Adrenal gland (tissue), 12 donors: ENCODE data around the gene PIP5K1C. TPM values are rescaled to one million over a fixed set of nuclear protein-coding genes. Genes with fewer than 3 reads are reported as not detected.
A peak's percentile ranks its signal among the peaks of the same experiment; 100 is the strongest.

Experiments used
- DNase-seq, 7 donors: peaks; one replicate each; pipeline ENCODE4 v3.0.0-alpha.2; 2019 to 2020
- H3K27ac ChIP-seq, 5 donors: fragments of 200-600 bp; sonication (generic) in 4 of 5; 1 replicate in 3 of 5; 2 replicates in 2 of 5; pipeline versions ENCODE4 v1.5.1 to v1.8.0; 2016 to 2020; ENCODE audit warnings: mild to moderate bottlenecking in 1 of 5
- H3K27me3 ChIP-seq: fragments of 200-600 bp; 2 replicates; pipeline ENCODE4 v1.8.0; 2021
- H3K36me3 ChIP-seq, 2 donors: fragments of 200-600 bp; replicated peaks in 1 of 2; 1 replicate in 1 of 2; 2 replicates in 1 of 2; pipeline versions ENCODE4 v1.5.1 to v1.8.0; 2018 to 2022
- H3K4me1 ChIP-seq, 2 donors: fragments of 200-600 bp; replicated peaks in 1 of 2; 1 replicate in 1 of 2; 2 replicates in 1 of 2; pipeline versions ENCODE4 v1.5.1 to v1.8.0; 2018 to 2021
- H3K4me3 ChIP-seq, 4 donors: fragments of 200-600 bp; sonication (generic) in 3 of 4; one replicate each; pipeline ENCODE4 v1.5.1; 2016 to 2018
- H3K9me3 ChIP-seq, 3 donors: fragments of 200-600 bp; sonication (generic) in 1 of 3; replicated peaks in 1 of 3; 1 replicate in 2 of 3; 2 replicates in 1 of 3; pipeline versions ENCODE4 v1.5.1 to v1.8.0; 2016 to 2021
- CTCF ChIP-seq, 6 experiments: fragments of 450-650 bp in 4 of 6; fragments of 200-600 bp in 2 of 6; sonication (generic) in 1 of 6; IDR thresholded peaks; 1 replicate in 5 of 6; 2 replicates in 1 of 6; pipeline versions ENCODE4 v1.5.1 to v1.8.0; 2016 to 2021; ENCODE audit warnings: antibody characterized with exemption in 6 of 6, mild to moderate bottlenecking in 2 of 6, moderate library complexity in 1 of 6
- POLR2A ChIP-seq, 2 donors: fragments of 450-650 bp; IDR thresholded peaks; one replicate each; pipeline ENCODE4 v1.6.1; 2017; ENCODE audit warnings: antibody characterized with exemption in 2 of 2, mild to moderate bottlenecking in 2 of 2, moderate library complexity in 1 of 2
- whole genome bisulfite sequencing, 4 donors: extraction: QIAGEN DNeasy Blood & Tissue Kit in 2 of 4; methylation state at CpG; one replicate each; pipeline versions ENCODE4 v1.1.5 to v1.1.7; 2013 to 2017; 5-methylcytosine and 5-hydroxymethylcytosine counted together
- intact Hi-C, 2 donors: fragments of 100-400 bp; cut with DNase I; formaldehyde crosslinking; loops; one replicate each; pipeline versions ENCODE4 v1.14.1 to v1.15.0; 2022 to 2023
- polyA plus RNA-seq, 3 donors: library from polyadenylated mRNA; stranded (reverse); fragments of 200-250 nt in 2 of 3; fragments of 350-450 nt in 1 of 3; fragmentation: Illumina TruSeq in 1 of 3; extraction: RNeasy Lipid Tissue Mini Kit (QIAGEN cat#74804) in 1 of 3; gene quantifications; one replicate each; pipeline ENCODE4 v1.2.3, GENCODE V29; 2013 to 2014
- total RNA-seq, 9 donors: library from RNA; depleted of rRNA in 4 of 9; stranded (reverse); fragments of >200 nt in 4 of 9; fragments of 120-200 nt in 1 of 9; fragmentation: NEBNext Ultra II Directional in 1 of 9; extraction: Animal tissue kit (Norgen Biotek cat#: 25700) in 1 of 9; gene quantifications; one replicate each; pipeline versions ENCODE4 v1.1.0 to v1.2.4, GENCODE V29; 2013 to 2023
- donor health status: healthy with polysubstance abuse.
- donor health status: Bipolar disorder and iron deficiency.
- donor health status: DM: yes; HTN: yes; CAD: no.
- donor health status: DM: no; HTN: no; CAD: no.
- donor health status: DM: no; HTN: no; CAD: no.
- donor health status: DM: yes; HTN: yes; CAD: no.

Gene PIP5K1C
- total and polyA plus RNA-seq, 12 donors, result 4.0 to 44.7 (median 31.0) TPM

GRCh38 chr19:3615524-3616135 lies 84.6 kb downstream of the PIP5K1C start:
- no peak for DNase-seq
- H3K4me1 ChIP-seq, result peaks cover 0 to 9% of the 10 kb centered on the region in 2 donors

DNA sequence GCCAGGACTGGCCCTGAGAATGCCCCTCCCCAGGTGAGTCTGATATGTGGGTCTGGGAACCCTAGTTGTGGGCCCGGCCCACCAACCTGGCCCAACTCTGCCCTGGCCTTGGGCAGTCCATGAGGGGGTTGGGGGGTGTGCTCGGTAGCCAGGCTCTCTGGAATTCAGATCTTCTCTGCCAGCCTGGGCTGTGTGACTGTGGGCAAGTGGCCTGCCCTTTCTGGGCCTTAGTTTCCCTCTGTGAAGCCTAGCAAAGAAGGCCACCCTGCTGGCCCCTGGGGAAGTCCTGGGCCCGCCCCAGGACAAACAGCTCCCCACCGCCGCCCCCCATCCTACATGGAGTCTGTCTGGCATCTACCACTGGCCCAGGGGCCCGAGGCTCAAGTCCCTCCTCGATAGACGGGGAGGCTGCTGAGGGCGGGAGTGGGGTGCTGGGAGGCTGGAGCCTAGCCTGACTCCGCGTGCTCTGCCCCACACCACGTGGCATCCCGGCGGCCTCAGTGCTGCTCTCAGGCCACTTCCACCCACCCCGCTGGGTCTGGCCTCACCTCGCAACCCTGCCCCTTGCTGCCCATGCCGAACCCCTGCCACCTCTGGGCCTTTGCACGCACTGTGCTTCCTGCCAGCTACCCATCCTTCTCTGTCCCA lies 85.3 kb downstream of the PIP5K1C start:
- no peak overlapping the region for H3K27ac ChIP-seq
- no peaks in the 10 kb centered on the region for H3K27me3 ChIP-seq
- no peaks in the 10 kb centered on the region for H3K9me3 ChIP-seq
- no peak overlapping the region for H3K4me3 ChIP-seq
- peaks cover 0 to 18% of the 10 kb centered on the region in 2 donors for H3K36me3 ChIP-seq
- 91 to 97% (median 93%) methylated on average over 3 to 17 of the region's 18 CpGs for WGBS, 4 donors
- DNase-seq, result no peak
- intact Hi-C loops, result loop anchor here (5.0 kb wide), 1 partner anchor 68 kb away; no protein-coding TSS in a partner anchor
- TF ChIP-seq CTCF (IDR thresholded peaks at IDR 0.05) (no peak), POLR2A (IDR thresholded peaks at IDR 0.05) (no peak)
- peaks cover 0 to 9% of the 10 kb centered on the region in 2 donors for H3K4me1 ChIP-seq

More at GRCh38 chr19:3615524-3616135, 84.6 kb downstream of the PIP5K1C start:
- no peak for TF ChIP-seq POLR2A (IDR thresholded peaks at IDR 0.05)
- TF ChIP-seq CTCF (IDR thresholded peaks at IDR 0.05), result no peak
- Histone ChIP-seq H3K4me3 (no peak overlapping the region), H3K36me3 (peaks cover 0 to 18% of the 10 kb centered on the region in 2 donors), H3K27ac (no peak overlapping the region), H3K27me3 (no peaks in the 10 kb centered on the region), H3K9me3 (no peaks in the 10 kb centered on the region)
- intact Hi-C loops, result loop anchor here in 1 of 2 donors (5.0 kb wide), 1 partner anchor 68 kb away; no protein-coding TSS in a partner anchor
- 93 to 97% (median 94%) methylated on average over 7 to 26 of the region's 26 CpGs for WGBS, 4 donors

GRCh38 chr19:3613818-3614661 lies 86.2 kb downstream of the PIP5K1C start:
- Histone ChIP-seq H3K4me3 (no peak overlapping the region), H3K36me3 (peaks cover 0 to 18% of the 10 kb centered on the region in 2 donors), H3K9me3 (no peaks in the 10 kb centered on the region), H3K27ac (no peak overlapping the region), H3K4me1 (peaks cover 7 to 17% of the 10 kb centered on the region in 2 donors), H3K27me3 (no peaks in the 10 kb centered on the region)
- TF ChIP-seq POLR2A (IDR thresholded peaks at IDR 0.05) (no peak), CTCF (IDR thresholded peaks at IDR 0.05) (no peak)
- peak in 1 of 7 donors; percentile 15 for DNase-seq
- intact Hi-C loops, result loop anchor here in 1 of 2 donors (5.0 kb wide), 1 partner anchor 67 kb away; no protein-coding TSS in a partner anchor
- WGBS, 4 donors, result 81 to 91% (median 87%) methylated on average over 26 to 39 of the region's 39 CpGs
